Caki2 (cell line): ENCODE data around the gene NEU1. TPM values are rescaled to one million over a fixed set of nuclear protein-coding genes. Genes with fewer than 3 reads are reported as not detected.
"Not testable (repeated sequence)": the region's sequence is repeated elsewhere in the genome, so short reads cannot be mapped to it uniquely, and the experiment has no call there.

Experiments
- DNase-seq: peaks from one replicate; pipeline ENCODE4 v3.0.0-alpha.2; 2015; ENCODE audit warnings: low read depth
- in situ Hi-C: cut with HindIII; loops from 2 replicates; pipeline ENCODE4 v1.10.0; 2016; ENCODE audit warnings: low sequenced_read_pairs, low pct_unique_long_range_greater_than_20kb, mixed read lengths
- total RNA-seq: library from RNA; depleted of rRNA; stranded (reverse); fragments of >200 nt; shearing (Covaris generic); gene quantifications from 2 replicates; pipeline ENCODE4 v1.2.3, GENCODE V29; 2014; ENCODE audit warnings: low replicate concordance

NEU1 gene
- total RNA-seq, 1 experiment from 2014 or later, result 105 TPM

GRCh38 chr6:31830886-31831335, 31.7 kb downstream of the NEU1 start:
- in situ Hi-C loops, result no loop called here
- DNase-seq, result no peak

- in situ Hi-C loops, result no loop called here
- DNase-seq, result peak; percentile 76
Observed at GRCh38 chr6:31829633-31830283, 32.9 kb downstream of the NEU1 start.

- in situ Hi-C loops, result no loop called here
- DNase-seq, result peak; percentile 100
Observed at GRCh38 chr6:31827286-31828079, 35.1 kb downstream of the NEU1 start, which contains the start of gene HSPA1B. Gene HSPA1B, plus strand, starts transcription at chr6:31827738. Its CDS starts 213 bp downstream, at chr6:31827951.

GRCh38 chr6:31826793-31827285, 35.8 kb downstream of the NEU1 start:
- in situ Hi-C loops, result no loop called here
- DNase-seq, result no peak

GRCh38 chr6:31825553-31825952, 37.1 kb downstream of the NEU1 start:
- in situ Hi-C loops, result no loop called here
- DNase-seq, result no peak

GRCh38 chr6:31823592-31824196, 38.9 kb downstream of the NEU1 start:
- DNase-seq, in situ Hi-C loops: not testable (repeated sequence)

- in situ Hi-C loops, result no loop called here
- DNase-seq, result peak; percentile 98
Observed at GRCh38 chr6:31822036-31822821, 40.4 kb downstream of the NEU1 start.

- DNase-seq, result peak; percentile 79
- in situ Hi-C loops, result no loop called here
Observed at GRCh38 chr6:31821301-31822035, 41.2 kb downstream of the NEU1 start.

GRCh38 chr6:31820399-31820798, 42.2 kb downstream of the NEU1 start:
- in situ Hi-C loops, DNase-seq: not testable (repeated sequence)

GRCh38 chr6:31819871-31820299, 42.7 kb downstream of the NEU1 start:
- in situ Hi-C loops, result no loop called here
- DNase-seq, result no peak

GRCh38 chr6:31817929-31818511, 44.6 kb downstream of the NEU1 start:
- DNase-seq, result peak; percentile 51
- in situ Hi-C loops, result not testable (repeated sequence)

GRCh38 chr6:31817133-31817928, 45.3 kb downstream of the NEU1 start:
- in situ Hi-C loops, DNase-seq: not testable (repeated sequence)

GRCh38 chr6:31815025-31815838, 47.4 kb downstream of the NEU1 start, which contains the start of the genes HSPA1A and HSPA1L:
Gene HSPA1A, plus strand, starts transcription at chr6:31815543. Its CDS starts 214 bp downstream, at chr6:31815757.
Gene HSPA1L, minus strand, starts transcription at chr6:31815283. Its CDS starts 3,311 bp downstream, at chr6:31811972.
- in situ Hi-C loops, result no loop called here
- peak; percentile 99 for DNase-seq

GRCh38 chr6:31814677-31815024, 48.0 kb downstream of the NEU1 start:
- DNase-seq, result peak; percentile 96
- in situ Hi-C loops, result no loop called here

- no peak for DNase-seq
- in situ Hi-C loops, result no loop called here
Observed at GRCh38 chr6:31813465-31813849, 49.2 kb downstream of the NEU1 start.

- in situ Hi-C loops, result no loop called here
- DNase-seq, result no peak
Observed at GRCh38 chr6:31811645-31812044, 51.0 kb downstream of the NEU1 start.
